ENCODE measurements around the gene ANXA11. TPM values are rescaled to one million over a fixed set of nuclear protein-coding genes. Genes with fewer than 3 reads are reported as not detected.

Gene ANXA11
- total RNA-seq, 4 donors from 2014 or later, result 134 to 247 (median 219) TPM

DNA sequence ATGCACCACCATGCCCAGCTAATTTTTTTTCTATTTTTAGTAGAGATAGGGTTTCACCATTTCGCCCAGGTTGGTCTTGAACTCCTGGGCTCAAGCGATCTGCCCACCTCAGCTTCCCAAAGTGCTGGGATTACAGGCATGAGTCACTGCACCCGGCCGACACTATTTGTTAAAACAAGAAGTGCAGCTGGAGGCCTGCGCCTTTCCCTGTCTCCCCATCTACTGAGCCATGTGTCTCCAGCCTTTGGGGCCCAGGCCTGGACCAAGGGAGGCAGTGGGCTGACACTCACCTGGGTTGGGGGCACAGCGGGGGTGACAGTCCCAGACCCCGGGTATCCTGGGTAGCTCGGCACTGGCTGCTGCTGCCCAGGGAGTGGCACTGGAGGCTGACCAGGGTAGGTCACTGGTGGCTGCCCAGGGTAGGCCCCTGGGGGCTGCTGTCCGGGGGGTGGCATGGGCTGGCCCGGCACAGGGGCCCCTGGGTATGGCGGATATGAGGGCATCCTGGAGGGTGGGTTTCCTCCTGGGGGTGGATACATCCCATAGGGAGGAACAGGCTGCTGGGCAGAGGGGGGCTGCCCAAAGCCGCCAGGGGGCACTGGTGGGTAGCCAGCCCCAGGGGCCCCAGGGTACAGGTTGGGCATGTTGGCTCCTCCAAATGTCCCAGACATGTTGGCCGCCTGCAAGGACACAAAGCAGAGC is 36.5 kb downstream of the ANXA11 start:
- intact Hi-C loops (cut with DNase I; ENCODE audit: low total_unique reads), result no loop called here
- Histone ChIP-seq H3K9me3 (no peaks in the 10 kb centered on the region), H3K27ac (peak overlapping the region in 3 of 4 donors; percentile 20 to 73 (median 22)), H3K27me3 (no peaks in the 10 kb centered on the region), H3K4me1 (peaks cover 39 to 88% (median 55%) of the 10 kb centered on the region in 4 donors), H3K4me3 (no peak overlapping the region), H3K36me3 (peaks cover 0 to 9% (median 4%) of the 10 kb centered on the region in 4 donors)
- no peak for DNase-seq
- in situ Hi-C loops (cut with MboI; ENCODE audit: low pct_ligation_motif_present in 1 of 4, low pct_unique_long_range_greater_than_20kb in 1 of 4, low sequenced_read_pairs in 3 of 4), result no loop called here
- 85% methylated on average over 13 of the region's 13 CpGs; no CpG with 5 or more reads in 1 of the 2 donors for WGBS, 2 donors (ENCODE audit: low coverage in 1 of 2)
- TF ChIP-seq POLR2A (IDR thresholded peaks at IDR 0.05), result no peak
- TF ChIP-seq, protein P1, sequence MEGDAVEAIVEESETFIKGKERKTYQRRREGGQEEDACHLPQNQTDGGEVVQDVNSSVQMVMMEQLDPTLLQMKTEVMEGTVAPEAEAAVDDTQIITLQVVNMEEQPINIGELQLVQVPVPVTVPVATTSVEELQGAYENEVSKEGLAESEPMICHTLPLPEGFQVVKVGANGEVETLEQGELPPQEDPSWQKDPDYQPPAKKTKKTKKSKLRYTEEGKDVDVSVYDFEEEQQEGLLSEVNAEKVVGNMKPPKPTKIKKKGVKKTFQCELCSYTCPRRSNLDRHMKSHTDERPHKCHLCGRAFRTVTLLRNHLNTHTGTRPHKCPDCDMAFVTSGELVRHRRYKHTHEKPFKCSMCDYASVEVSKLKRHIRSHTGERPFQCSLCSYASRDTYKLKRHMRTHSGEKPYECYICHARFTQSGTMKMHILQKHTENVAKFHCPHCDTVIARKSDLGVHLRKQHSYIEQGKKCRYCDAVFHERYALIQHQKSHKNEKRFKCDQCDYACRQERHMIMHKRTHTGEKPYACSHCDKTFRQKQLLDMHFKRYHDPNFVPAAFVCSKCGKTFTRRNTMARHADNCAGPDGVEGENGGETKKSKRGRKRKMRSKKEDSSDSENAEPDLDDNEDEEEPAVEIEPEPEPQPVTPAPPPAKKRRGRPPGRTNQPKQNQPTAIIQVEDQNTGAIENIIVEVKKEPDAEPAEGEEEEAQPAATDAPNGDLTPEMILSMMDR (IDR thresholded peaks at IDR 0.05), result peak in 1 of 5 experiments; percentile 13

DNA sequence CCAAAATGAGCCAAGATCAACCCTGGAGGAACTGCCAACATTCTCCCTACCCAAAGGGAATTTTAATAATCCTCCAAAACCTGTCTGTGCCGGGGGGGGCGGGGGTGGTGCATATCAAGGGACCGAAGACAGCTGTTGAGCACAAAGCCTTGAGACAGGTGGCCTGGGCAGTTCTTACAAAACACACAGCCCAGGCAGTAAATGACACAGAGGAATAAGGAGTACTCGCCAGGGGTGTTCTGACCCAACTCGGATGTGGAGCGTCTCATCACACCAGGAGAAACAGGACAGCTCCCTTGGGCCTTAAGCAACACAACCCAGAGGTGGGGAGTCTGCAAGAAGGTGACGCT is 37.2 kb downstream of the ANXA11 start:
- no peak for TF ChIP-seq POLR2A (IDR thresholded peaks at IDR 0.05)
- TF ChIP-seq EP300 (IDR thresholded peaks at IDR 0.05; ENCODE audit: low read depth), result no peak
- TF ChIP-seq, protein P1 (IDR thresholded peaks at IDR 0.05), result no peak
- TF ChIP-seq POLR2AphosphoS5 (IDR thresholded peaks at IDR 0.05), result no peak
- intact Hi-C loops (cut with DNase I; ENCODE audit: low total_unique reads), result no loop called here
- no peaks in the 10 kb centered on the region for H3K9me3 ChIP-seq
- DNase-seq, result no peak
- H3K27me3 ChIP-seq, result no peaks in the 10 kb centered on the region
- peak overlapping the region in 3 of 4 donors; percentile 20 to 73 (median 22) for H3K27ac ChIP-seq
- no peak overlapping the region for H3K4me3 ChIP-seq
- WGBS, 2 donors (ENCODE audit: low coverage in 1 of 2), result 68 to 80% methylated on average over 1 to 7 of the region's 7 CpGs
- in situ Hi-C loops (cut with MboI; ENCODE audit: low pct_ligation_motif_present in 1 of 4, low pct_unique_long_range_greater_than_20kb in 1 of 4, low sequenced_read_pairs in 3 of 4), result no loop called here
- peaks cover 40 to 88% (median 55%) of the 10 kb centered on the region in 4 donors for H3K4me1 ChIP-seq
- H3K36me3 ChIP-seq, result peaks cover 0 to 12% (median 6%) of the 10 kb centered on the region in 4 donors

DNA sequence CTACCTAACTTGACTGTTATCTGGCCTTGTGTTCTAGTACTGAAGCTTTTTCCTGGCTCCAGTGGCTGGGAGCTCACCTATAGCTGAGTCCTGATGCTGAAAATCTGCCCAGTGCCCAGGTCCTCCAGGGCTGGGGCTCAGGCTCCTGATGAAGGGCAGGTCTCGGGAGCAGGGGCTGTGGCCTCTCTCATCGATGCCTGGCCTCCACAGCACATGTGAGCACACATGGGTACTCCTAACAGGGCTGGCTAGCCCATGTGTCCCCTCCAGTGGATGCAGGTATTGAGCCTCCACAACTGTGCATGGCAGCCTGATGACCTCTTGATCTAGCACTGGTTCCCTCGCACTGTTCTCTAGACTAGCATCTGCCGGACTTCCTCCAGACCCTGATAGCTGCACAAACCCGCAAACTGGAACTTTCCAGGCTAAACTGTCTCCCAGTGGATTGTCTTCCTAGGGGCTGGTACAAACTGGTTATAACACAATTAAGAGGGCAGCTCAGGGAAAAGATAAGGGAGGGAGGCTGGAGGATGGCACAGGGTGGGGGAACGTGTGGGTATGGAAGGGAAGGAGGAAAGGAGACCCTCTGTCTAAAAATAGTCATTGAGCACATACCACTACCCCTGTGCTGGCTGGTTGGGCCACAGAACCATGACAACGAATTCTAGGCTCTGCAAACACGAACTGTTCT is 37.7 kb downstream of the ANXA11 start:
- in situ Hi-C loops (cut with MboI; ENCODE audit: low pct_ligation_motif_present in 1 of 4, low pct_unique_long_range_greater_than_20kb in 1 of 4, low sequenced_read_pairs in 3 of 4), result no loop called here
- WGBS, 2 donors (ENCODE audit: low coverage in 1 of 2), result 76% methylated on average over 8 of the region's 8 CpGs; no CpG with 5 or more reads in 1 of the 2 donors
- H3K36me3 ChIP-seq, result peaks cover 0 to 17% (median 8%) of the 10 kb centered on the region in 4 donors
- no peaks in the 10 kb centered on the region for H3K27me3 ChIP-seq
- no peaks in the 10 kb centered on the region for H3K9me3 ChIP-seq
- intact Hi-C loops (cut with DNase I; ENCODE audit: low total_unique reads), result no loop called here
- no peak overlapping the region for H3K4me3 ChIP-seq
- H3K4me1 ChIP-seq, result peaks cover 38 to 84% (median 50%) of the 10 kb centered on the region in 4 donors
- no peak for DNase-seq
- peak overlapping the region in 3 of 4 donors; percentile 18 to 20 (median 19) for H3K27ac ChIP-seq
- TF ChIP-seq EP300 (IDR thresholded peaks at IDR 0.05; ENCODE audit: low read depth) (no peak), POLR2A (IDR thresholded peaks at IDR 0.05) (no peak), POLR2AphosphoS5 (IDR thresholded peaks at IDR 0.05) (no peak)
- TF ChIP-seq, protein P1 (IDR thresholded peaks at IDR 0.05), result no peak

DNA sequence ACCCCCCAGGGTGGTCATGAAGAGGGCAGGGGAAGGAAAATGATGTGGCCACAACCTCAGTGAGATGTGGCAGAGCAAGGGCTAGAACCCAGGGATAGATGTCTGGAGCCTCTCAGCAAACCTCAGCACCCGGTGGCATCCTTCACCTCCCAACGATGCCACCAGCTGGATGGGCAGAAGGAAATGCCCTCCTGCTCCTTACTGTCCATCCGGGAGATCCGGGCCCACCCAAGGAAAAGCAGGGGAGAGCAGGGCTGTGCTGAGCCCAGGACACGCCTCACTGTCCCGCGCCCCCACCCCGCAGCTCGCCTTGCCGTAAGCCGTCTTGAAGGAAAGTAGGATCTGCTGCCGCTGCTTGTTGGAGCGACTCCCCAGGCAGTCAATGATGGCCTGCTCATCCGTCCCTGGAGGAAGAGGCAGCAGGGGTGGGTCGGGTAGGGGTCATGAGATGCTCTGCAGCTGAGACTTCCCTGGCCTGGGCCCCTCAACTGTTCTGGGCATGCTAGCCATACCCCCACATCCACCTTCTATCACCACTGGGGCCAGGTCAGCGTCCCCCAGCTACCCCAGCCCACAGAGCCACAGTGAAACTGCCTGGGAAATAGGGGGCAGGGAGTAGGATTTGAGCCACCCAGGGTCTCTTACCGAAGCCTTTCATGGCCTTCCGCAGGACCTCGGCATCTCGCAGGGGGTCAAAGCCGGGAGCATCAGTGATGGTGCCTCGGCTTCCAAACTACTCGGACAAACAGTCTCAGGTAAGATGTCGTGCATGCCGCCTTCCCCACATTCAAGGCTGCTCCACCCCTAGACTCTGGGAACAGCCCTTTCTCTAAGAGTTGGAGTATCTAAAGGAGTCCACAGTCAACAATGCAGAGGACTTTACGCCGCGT is 38.5 kb downstream of the ANXA11 start:
- Histone ChIP-seq H3K27me3 (no peaks in the 10 kb centered on the region), H3K9me3 (no peaks in the 10 kb centered on the region), H3K4me1 (peaks cover 30 to 76% (median 42%) of the 10 kb centered on the region in 4 donors), H3K4me3 (no peak overlapping the region), H3K36me3 (peaks cover 0 to 25% (median 12%) of the 10 kb centered on the region in 4 donors), H3K27ac (peak overlapping the region; percentile 18 to 75 (median 66))
- in situ Hi-C loops (cut with MboI; ENCODE audit: low pct_ligation_motif_present in 1 of 4, low pct_unique_long_range_greater_than_20kb in 1 of 4, low sequenced_read_pairs in 3 of 4), result no loop called here
- no peak for DNase-seq
- TF ChIP-seq EP300 (IDR thresholded peaks at IDR 0.05; ENCODE audit: low read depth) (no peak), POLR2AphosphoS5 (IDR thresholded peaks at IDR 0.05) (no peak), POLR2A (IDR thresholded peaks at IDR 0.05) (no peak)
- TF ChIP-seq, protein P1 (IDR thresholded peaks at IDR 0.05), result no peak
- WGBS, 2 donors (ENCODE audit: low coverage in 1 of 2), result 90 to 92% methylated on average over 4 to 28 of the region's 28 CpGs
- intact Hi-C loops (cut with DNase I; ENCODE audit: low total_unique reads), result no loop called here
